Choroid plexus epithelial cell (primary cell): ENCODE measurements around the gene DIP2C.

Experiments
- DNase-seq: peaks from one replicate; pipeline ENCODE4 v3.0.0-alpha.2; 2010; ENCODE audit warnings: low read depth
- H3K4me3 ChIP-seq: 2 replicates; pipeline ENCODE4 v1.5.1; 2011; ENCODE audit warnings: low read depth, mild to moderate bottlenecking, control low read depth, low read length, moderate library complexity
- TF ChIP-seq, protein P1 (sequence below): conservative IDR thresholded peaks from 2 replicates; pipeline ENCODE4 v1.5.1; 2011; ENCODE audit warnings: low read depth, mild to moderate bottlenecking, control low read depth, inconsistent platforms, low read length, moderate library complexity

The DIP2C gene

GRCh38 chr10:677038-677437 lies 12.4 kb downstream of the DIP2C start:
- H3K4me3 ChIP-seq = no peak overlapping the region
- TF ChIP-seq, protein P1, sequence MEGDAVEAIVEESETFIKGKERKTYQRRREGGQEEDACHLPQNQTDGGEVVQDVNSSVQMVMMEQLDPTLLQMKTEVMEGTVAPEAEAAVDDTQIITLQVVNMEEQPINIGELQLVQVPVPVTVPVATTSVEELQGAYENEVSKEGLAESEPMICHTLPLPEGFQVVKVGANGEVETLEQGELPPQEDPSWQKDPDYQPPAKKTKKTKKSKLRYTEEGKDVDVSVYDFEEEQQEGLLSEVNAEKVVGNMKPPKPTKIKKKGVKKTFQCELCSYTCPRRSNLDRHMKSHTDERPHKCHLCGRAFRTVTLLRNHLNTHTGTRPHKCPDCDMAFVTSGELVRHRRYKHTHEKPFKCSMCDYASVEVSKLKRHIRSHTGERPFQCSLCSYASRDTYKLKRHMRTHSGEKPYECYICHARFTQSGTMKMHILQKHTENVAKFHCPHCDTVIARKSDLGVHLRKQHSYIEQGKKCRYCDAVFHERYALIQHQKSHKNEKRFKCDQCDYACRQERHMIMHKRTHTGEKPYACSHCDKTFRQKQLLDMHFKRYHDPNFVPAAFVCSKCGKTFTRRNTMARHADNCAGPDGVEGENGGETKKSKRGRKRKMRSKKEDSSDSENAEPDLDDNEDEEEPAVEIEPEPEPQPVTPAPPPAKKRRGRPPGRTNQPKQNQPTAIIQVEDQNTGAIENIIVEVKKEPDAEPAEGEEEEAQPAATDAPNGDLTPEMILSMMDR = no peak
- DNase-seq = no peak

GRCh38 chr10:676178-676577 lies 13.3 kb downstream of the DIP2C start:
- no peak overlapping the region for H3K4me3 ChIP-seq
- TF ChIP-seq, protein P1 = no peak
- no peak for DNase-seq

GRCh38 chr10:675532-675931 lies 13.9 kb downstream of the DIP2C start:
- TF ChIP-seq, protein P1 = no peak
- no peak for DNase-seq
- H3K4me3 ChIP-seq = no peak overlapping the region

GRCh38 chr10:673492-673891 lies 16.0 kb downstream of the DIP2C start:
- TF ChIP-seq, protein P1 = no peak
- DNase-seq = no peak
- H3K4me3 ChIP-seq = no peak overlapping the region

DNA sequence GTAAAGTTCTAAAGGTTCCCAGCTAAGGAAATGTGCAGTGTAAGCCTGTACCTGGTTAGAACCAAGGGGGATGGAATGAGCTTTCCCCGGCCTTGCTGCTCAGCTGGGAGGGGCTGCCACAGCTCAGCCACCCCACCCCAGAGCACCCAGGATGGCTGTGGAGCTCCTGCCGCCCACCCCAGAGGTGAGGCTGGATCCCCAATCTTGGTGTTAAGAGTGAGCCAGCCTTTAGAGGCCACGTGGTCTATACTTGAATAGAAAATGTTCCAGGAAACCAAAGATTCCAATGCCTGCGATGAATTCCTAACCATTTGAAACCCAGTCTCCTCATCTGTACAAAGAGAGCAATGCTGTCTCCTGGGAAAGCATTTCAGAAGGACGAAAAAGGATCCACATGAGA lies 16.5 kb downstream of the DIP2C start:
- no peak for DNase-seq
- H3K4me3 ChIP-seq = no peak overlapping the region
- TF ChIP-seq, protein P1 = no peak

DNA sequence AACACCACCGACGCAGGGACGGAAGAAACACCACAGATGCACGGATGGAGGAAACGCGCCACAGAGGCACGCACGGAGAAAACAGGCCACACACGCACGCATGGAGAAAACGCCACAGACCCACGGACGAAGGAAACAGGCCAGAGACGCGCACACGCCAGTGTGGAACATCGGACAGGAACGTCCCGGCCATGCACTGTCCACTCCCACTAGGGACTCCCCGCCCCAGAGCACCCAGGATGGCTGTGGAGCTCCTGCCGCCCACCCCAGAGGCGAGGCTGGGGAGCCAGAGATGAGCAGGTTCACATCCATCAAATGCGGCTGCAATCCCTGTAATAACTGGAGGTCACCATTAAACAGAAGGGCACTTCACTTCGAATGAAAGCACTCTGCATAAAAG lies 17.3 kb downstream of the DIP2C start:
- H3K4me3 ChIP-seq = no peak overlapping the region
- no peak for DNase-seq
- TF ChIP-seq, protein P1 = no peak

DNA sequence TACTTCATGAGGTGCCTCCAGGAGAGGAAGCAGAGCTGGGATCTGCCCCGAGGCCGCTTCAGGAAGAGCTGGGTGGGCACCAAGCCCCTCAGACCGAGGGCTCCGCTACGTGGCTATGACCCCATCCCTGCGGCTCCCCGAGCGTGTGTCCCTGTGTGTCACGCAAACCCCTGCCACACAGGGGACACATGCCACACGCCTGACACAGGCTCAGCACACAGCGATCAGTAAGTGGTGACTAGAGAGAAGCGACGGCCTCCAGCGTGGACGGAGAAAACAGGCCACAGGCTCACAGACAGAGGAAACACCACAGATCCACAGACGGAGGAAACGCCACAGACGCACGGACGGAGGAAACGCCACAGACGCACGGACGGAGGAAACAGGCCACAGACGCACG lies 18.5 kb downstream of the DIP2C start:
- TF ChIP-seq, protein P1 = no peak
- no peak overlapping the region for H3K4me3 ChIP-seq
- DNase-seq = no peak
